ENCODE results near the gene ZNF805. TPM values are rescaled to one million over a fixed set of nuclear protein-coding genes. Genes with fewer than 3 reads are reported as not detected.

ZNF805 gene
- polyA plus RNA-seq, 6 donors from 2014 or later: 3.4 to 5.9 (median 4.7) TPM; not detected in 1

GRCh38 chr19:57302727-57303401 is 62.4 kb downstream of the ZNF805 start:
- Mint-ChIP-seq H3K27ac (peak overlapping the region in 4 of 6 donors; percentile 51 to 86 (median 58)), H3K4me3 (no peak overlapping the region), H3K27me3 (no peaks in the 10 kb centered on the region), H3K4me1 (peaks cover 7 to 18% (median 17%) of the 10 kb centered on the region in 3 donors), H3K9me3 (no peaks in the 10 kb centered on the region), H3K36me3 (peaks cover 5 to 7% of the 10 kb centered on the region in 2 donors)
- DNase-seq (no peak), ATAC-seq (ENCODE audit: low read depth in 2 of 2) (no peak)

Other genes starting within 250 kb of the ZNF805 start
- gene USP29, start 120.6 kb upstream of the ZNF805 start, polyA plus RNA-seq (ENCODE audit: low read depth in 6 of 6): not detected
- not detected for gene ZIM3, start 95.4 kb upstream of the ZNF805 start, polyA plus RNA-seq (ENCODE audit: low read depth in 6 of 6)
- gene DUXA, start 73.1 kb upstream of the ZNF805 start, polyA plus RNA-seq (ENCODE audit: low read depth in 6 of 6): not detected
- gene ZNF264, start 49.1 kb upstream of the ZNF805 start, polyA plus RNA-seq (ENCODE audit: low read depth in 6 of 6): 10 to 100 TPM in 5 of 6 donors, 1 to 10 TPM in 1; 6.9 to 25.2 (median 22.2) TPM
- gene AURKC, start 9.6 kb upstream of the ZNF805 start, polyA plus RNA-seq (ENCODE audit: low read depth in 6 of 6): 1 to 10 TPM in 3 of 6 donors, under 1 TPM in 2, not detected in 1; 0.41 to 2.5 (median 1.7) TPM
- 10 to 100 TPM in 4 of 6 donors, 1 to 10 TPM in 1, not detected in 1; 9.2 to 16.6 (median 14.6) TPM for gene ZNF460, start 39.9 kb downstream of the ZNF805 start, polyA plus RNA-seq (ENCODE audit: low read depth in 6 of 6)
- 10 to 100 TPM in 3 of 6 donors, 1 to 10 TPM in 3; 6.0 to 12.9 (median 9.5) TPM for gene ZNF543, start 79.8 kb downstream of the ZNF805 start, polyA plus RNA-seq (ENCODE audit: low read depth in 6 of 6)
- 1 to 10 TPM; 4.1 to 8.4 (median 5.0) TPM for gene ZNF304, start 110.6 kb downstream of the ZNF805 start, polyA plus RNA-seq (ENCODE audit: low read depth in 6 of 6)
- 10 to 100 TPM; 35.5 to 91.3 (median 45.8) TPM for gene TRAPPC2B, start 122.9 kb downstream of the ZNF805 start, polyA plus RNA-seq (ENCODE audit: low read depth in 6 of 6)
- gene ZNF547, start 122.9 kb downstream of the ZNF805 start, polyA plus RNA-seq (ENCODE audit: low read depth in 6 of 6): 1 to 10 TPM in 3 of 6 donors, under 1 TPM in 2, not detected in 1; 0.71 to 2.5 (median 1.2) TPM
- 10 to 100 TPM; 17.4 to 28.4 (median 23.3) TPM for gene ZNF548, start 149.2 kb downstream of the ZNF805 start, polyA plus RNA-seq (ENCODE audit: low read depth in 6 of 6)
- gene ZNF17, start 170.5 kb downstream of the ZNF805 start, polyA plus RNA-seq (ENCODE audit: low read depth in 6 of 6): 10 to 100 TPM in 3 of 6 donors, 1 to 10 TPM in 3; 6.1 to 13.0 (median 9.6) TPM
- gene ZNF749, start 194.7 kb downstream of the ZNF805 start, polyA plus RNA-seq (ENCODE audit: low read depth in 6 of 6): 10 to 100 TPM in 4 of 6 donors, 1 to 10 TPM in 2; 3.7 to 23.2 (median 14.4) TPM
- 1 to 10 TPM in 2 of 6 donors, under 1 TPM in 4; 0.39 to 1.4 (median 0.88) TPM for gene VN1R1, start 216.5 kb downstream of the ZNF805 start, polyA plus RNA-seq (ENCODE audit: low read depth in 6 of 6)
- 1 to 10 TPM; 4.3 to 9.7 (median 6.8) TPM for gene ZNF772, start 236.9 kb downstream of the ZNF805 start, polyA plus RNA-seq (ENCODE audit: low read depth in 6 of 6)
- 10 to 100 TPM in 4 of 6 donors, 1 to 10 TPM in 2; 7.0 to 15.7 (median 12.1) TPM for gene ZNF419, start 247.1 kb downstream of the ZNF805 start, polyA plus RNA-seq (ENCODE audit: low read depth in 6 of 6)